GM18505 (cell line): Measurements from ENCODE around the gene ELP1.
"Not testable (repeated sequence)": the region's sequence is repeated elsewhere in the genome, so short reads cannot be mapped to it uniquely, and the experiment has no call there.

Source experiments
- ATAC-seq: cut with Tn5 transposase; IDR thresholded peaks from one replicate; pipeline ENCODE4 v1.9.1; 2021; ENCODE audit not compliant: unreplicated experiment
- POLR2A ChIP-seq: IDR thresholded peaks from 4 replicates; pipeline ENCODE4 v1.6.1; 2011; ENCODE audit warnings: borderline replicate concordance; ENCODE audit not compliant: insufficient read depth, insufficient read length; ENCODE audit errors: extremely low read depth

The ELP1 gene

GRCh38 chr9:108861464-108861863 lies 72.5 kb downstream of the ELP1 start:
- no peak for ATAC-seq
- no peak for TF ChIP-seq POLR2A

- no peak for ATAC-seq
- no peak for TF ChIP-seq POLR2A
Observed at GRCh38 chr9:108860764-108861163, 73.2 kb downstream of the ELP1 start.

GRCh38 chr9:108860354-108860753 lies 73.6 kb downstream of the ELP1 start:
- no peak for ATAC-seq
- TF ChIP-seq POLR2A: no peak

GRCh38 chr9:108859459-108860114 lies 74.3 kb downstream of the ELP1 start:
- no peak for TF ChIP-seq POLR2A
- ATAC-seq: no peak

GRCh38 chr9:108857572-108857971 lies 76.4 kb downstream of the ELP1 start:
- no peak for ATAC-seq
- no peak for TF ChIP-seq POLR2A

GRCh38 chr9:108855888-108856287 lies 78.0 kb downstream of the ELP1 start, which contains the start of gene ACTL7B:
ACTL7B (minus strand) TSS chr9:108855986; CDS start chr9:108855930, 56 bp downstream.
- TF ChIP-seq POLR2A: no peak
- ATAC-seq: no peak

- no peak for ATAC-seq
- no peak for TF ChIP-seq POLR2A
Observed at GRCh38 chr9:108855529-108855886, 78.4 kb downstream of the ELP1 start.

GRCh38 chr9:108854641-108855528 lies 79.0 kb downstream of the ELP1 start:
- no peak for ATAC-seq
- no peak for TF ChIP-seq POLR2A

GRCh38 chr9:108854094-108854493 lies 79.8 kb downstream of the ELP1 start:
- TF ChIP-seq POLR2A: no peak
- ATAC-seq: no peak

- no peak for ATAC-seq
- no peak for TF ChIP-seq POLR2A
Observed at GRCh38 chr9:108852079-108852478, 81.8 kb downstream of the ELP1 start.

- ATAC-seq: no peak
- TF ChIP-seq POLR2A: no peak
Observed at GRCh38 chr9:108851138-108851537, 82.8 kb downstream of the ELP1 start.

GRCh38 chr9:108850293-108850897 lies 83.5 kb downstream of the ELP1 start:
- no peak for TF ChIP-seq POLR2A
- no peak for ATAC-seq

GRCh38 chr9:108848296-108848695 lies 85.6 kb downstream of the ELP1 start:
- ATAC-seq: not testable (repeated sequence)

GRCh38 chr9:108845947-108846346 lies 88.0 kb downstream of the ELP1 start:
- TF ChIP-seq POLR2A: no peak
- no peak for ATAC-seq

GRCh38 chr9:108845507-108845906 lies 88.4 kb downstream of the ELP1 start:
- no peak for TF ChIP-seq POLR2A

GRCh38 chr9:108844856-108845255 lies 89.1 kb downstream of the ELP1 start:
- TF ChIP-seq POLR2A: no peak
- no peak for ATAC-seq

More at GRCh38 chr9:108845507-108845906, 88.4 kb downstream of the ELP1 start:
- no peak for ATAC-seq
